MM.1S (cell line): ENCODE measurements around the gene RTN4RL1.
A peak's percentile ranks its signal among the peaks of the same experiment; 100 is the strongest.

Experiments used
- CTCF ChIP-seq: fragments of 300-600 bp; sonication (generic); IDR thresholded peaks from 2 replicates; pipeline ENCODE4 v1.5.1; 2016; ENCODE audit warnings: antibody characterized with exemption, low read length, mixed read lengths
- EZH2 ChIP-seq: fragments of 300-600 bp; sonication (generic); optimal IDR thresholded peaks from 2 replicates; pipeline ENCODE3; 2017; ENCODE audit warnings: low read depth, mild to moderate bottlenecking, antibody characterized with exemption, low read length, mixed read lengths

- TF ChIP-seq CTCF (peak; percentile 32), EZH2 (no peak)
These were observed 40.0 kb upstream of the RTN4RL1 start for GRCh38 chr17:2064980-2065785.
